Lung (tissue), 12 donors: ENCODE measurements around the gene DAB1. TPM values are rescaled to one million over a fixed set of nuclear protein-coding genes. Genes with fewer than 3 reads are reported as not detected.
A peak's percentile ranks its signal among the peaks of the same experiment; 100 is the strongest.

Experiments
- ATAC-seq: fragments of 200-7000 bp; cut with Tn5 transposase; one replicate; pipeline ENCODE4 v1.9.1; 2020; ENCODE audit warnings: moderate number of reproducible peaks; ENCODE audit not compliant: insufficient read depth, low FRiP score
- DNase-seq, 3 donors: peaks; one replicate each; pipeline ENCODE4 v3.0.0-alpha.2; 2013 to 2017
- H3K27ac ChIP-seq, 2 donors: one replicate each; pipeline ENCODE4 v1.5.1; 2013; ENCODE audit warnings: mild to moderate bottlenecking in 2 of 2, moderate library complexity in 2 of 2, control low read depth in 1 of 2, inconsistent platforms in 1 of 2, low read depth in 1 of 2, low read length in 1 of 2
- H3K27me3 ChIP-seq, 3 donors: one replicate each; pipeline ENCODE4 v1.5.1; 2013; ENCODE audit warnings: low read length in 2 of 3; ENCODE audit not compliant: control insufficient read depth in 3 of 3, insufficient read depth in 3 of 3
- H3K36me3 ChIP-seq, 4 donors: one replicate each; pipeline ENCODE4 v1.5.1; 2013; ENCODE audit warnings: low read length in 4 of 4, mild to moderate bottlenecking in 1 of 4, moderate library complexity in 1 of 4; ENCODE audit not compliant: control insufficient read depth in 4 of 4, insufficient read depth in 4 of 4
- H3K4me1 ChIP-seq, 5 donors: one replicate each; pipeline ENCODE4 v1.5.1; 2013; ENCODE audit warnings: low read length in 5 of 5, mild to moderate bottlenecking in 2 of 5, moderate library complexity in 1 of 5; ENCODE audit not compliant: control insufficient read depth in 5 of 5, insufficient read depth in 5 of 5
- H3K4me3 ChIP-seq: one replicate; pipeline ENCODE4 v1.5.1; 2013; ENCODE audit warnings: mild to moderate bottlenecking, control low read depth, moderate library complexity
- H3K9ac ChIP-seq, 2 donors: one replicate each; pipeline ENCODE4 v1.5.1; 2013; ENCODE audit warnings: low read length in 2 of 2, control low read depth in 1 of 2; ENCODE audit not compliant: insufficient read depth in 1 of 2
- H3K9me3 ChIP-seq, 4 donors: one replicate each; pipeline ENCODE4 v1.5.1; 2013; ENCODE audit warnings: low read length in 3 of 4, mild to moderate bottlenecking in 1 of 4, moderate library complexity in 1 of 4; ENCODE audit not compliant: control insufficient read depth in 4 of 4, insufficient read depth in 3 of 4
- WGBS, 2 donors: extraction: QIAGEN DNeasy Blood & Tissue Kit; methylation state at CpG; one replicate each; pipeline ENCODE4 v1.1.7; 2013; 5-methylcytosine and 5-hydroxymethylcytosine counted together
- polyA plus RNA-seq, 2 donors: library from polyadenylated mRNA; stranded (reverse); fragments of 200-250 nt; gene quantifications; one replicate each; pipeline ENCODE4 v1.2.1, GENCODE V29; 2013
- total RNA-seq, 2 donors: library from RNA; depleted of rRNA in 1 of 2; stranded (reverse); fragments of >200 nt in 1 of 2; gene quantifications; one replicate each; pipeline ENCODE4 v1.2.1, GENCODE V29; 2014 to 2021
- TF ChIP-seq, protein P1 (sequence below): IDR thresholded peaks from 2 replicates; pipeline ENCODE4 v1.5.1; 2012; ENCODE audit warnings: mild to moderate bottlenecking; ENCODE audit errors: control extremely low read depth, extremely low read depth
- donor health status: control.
- donor health status: control.
- donor health status: Bipolar disorder and iron deficiency.
- donor health status: healthy.
- donor health status: DM: yes; HTN: yes; CAD: no.

The DAB1 gene
- total and polyA plus RNA-seq, 4 donors: 0.06 to 0.77 (median 0.10) TPM

DNA sequence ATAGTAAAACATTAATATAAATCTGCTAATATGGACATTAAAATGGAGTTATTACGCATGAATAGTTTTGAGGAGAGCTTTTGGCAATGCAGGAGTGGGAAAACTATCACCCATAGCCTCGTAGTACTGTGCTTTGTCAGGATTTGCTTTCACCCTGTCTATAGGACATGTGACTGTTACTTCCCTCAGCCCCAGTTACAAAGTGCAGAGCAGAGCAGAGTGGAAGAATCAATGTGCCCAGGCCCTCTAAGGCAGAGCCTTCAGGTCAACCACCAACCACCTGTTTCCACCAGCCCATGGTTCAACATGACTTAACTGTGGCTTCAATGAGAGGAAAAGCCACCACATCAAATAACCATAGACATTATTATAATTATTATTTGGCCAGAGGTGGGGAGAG lies 389.1 kb downstream of the DAB1 start:
- Histone ChIP-seq H3K9ac (no peak overlapping the region), H3K27me3 (no peaks in the 10 kb centered on the region), H3K36me3 (no peaks in the 10 kb centered on the region), H3K4me3 (no peak overlapping the region), H3K9me3 (no peaks in the 10 kb centered on the region), H3K27ac (no peak overlapping the region), H3K4me1 (no peaks in the 10 kb centered on the region)
- TF ChIP-seq, protein P1, sequence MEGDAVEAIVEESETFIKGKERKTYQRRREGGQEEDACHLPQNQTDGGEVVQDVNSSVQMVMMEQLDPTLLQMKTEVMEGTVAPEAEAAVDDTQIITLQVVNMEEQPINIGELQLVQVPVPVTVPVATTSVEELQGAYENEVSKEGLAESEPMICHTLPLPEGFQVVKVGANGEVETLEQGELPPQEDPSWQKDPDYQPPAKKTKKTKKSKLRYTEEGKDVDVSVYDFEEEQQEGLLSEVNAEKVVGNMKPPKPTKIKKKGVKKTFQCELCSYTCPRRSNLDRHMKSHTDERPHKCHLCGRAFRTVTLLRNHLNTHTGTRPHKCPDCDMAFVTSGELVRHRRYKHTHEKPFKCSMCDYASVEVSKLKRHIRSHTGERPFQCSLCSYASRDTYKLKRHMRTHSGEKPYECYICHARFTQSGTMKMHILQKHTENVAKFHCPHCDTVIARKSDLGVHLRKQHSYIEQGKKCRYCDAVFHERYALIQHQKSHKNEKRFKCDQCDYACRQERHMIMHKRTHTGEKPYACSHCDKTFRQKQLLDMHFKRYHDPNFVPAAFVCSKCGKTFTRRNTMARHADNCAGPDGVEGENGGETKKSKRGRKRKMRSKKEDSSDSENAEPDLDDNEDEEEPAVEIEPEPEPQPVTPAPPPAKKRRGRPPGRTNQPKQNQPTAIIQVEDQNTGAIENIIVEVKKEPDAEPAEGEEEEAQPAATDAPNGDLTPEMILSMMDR: no peak
- WGBS, 2 donors: 86 to 88% methylated on average over 2 of the region's 2 CpGs
- ATAC-seq (no peak), DNase-seq (no peak)

DNA sequence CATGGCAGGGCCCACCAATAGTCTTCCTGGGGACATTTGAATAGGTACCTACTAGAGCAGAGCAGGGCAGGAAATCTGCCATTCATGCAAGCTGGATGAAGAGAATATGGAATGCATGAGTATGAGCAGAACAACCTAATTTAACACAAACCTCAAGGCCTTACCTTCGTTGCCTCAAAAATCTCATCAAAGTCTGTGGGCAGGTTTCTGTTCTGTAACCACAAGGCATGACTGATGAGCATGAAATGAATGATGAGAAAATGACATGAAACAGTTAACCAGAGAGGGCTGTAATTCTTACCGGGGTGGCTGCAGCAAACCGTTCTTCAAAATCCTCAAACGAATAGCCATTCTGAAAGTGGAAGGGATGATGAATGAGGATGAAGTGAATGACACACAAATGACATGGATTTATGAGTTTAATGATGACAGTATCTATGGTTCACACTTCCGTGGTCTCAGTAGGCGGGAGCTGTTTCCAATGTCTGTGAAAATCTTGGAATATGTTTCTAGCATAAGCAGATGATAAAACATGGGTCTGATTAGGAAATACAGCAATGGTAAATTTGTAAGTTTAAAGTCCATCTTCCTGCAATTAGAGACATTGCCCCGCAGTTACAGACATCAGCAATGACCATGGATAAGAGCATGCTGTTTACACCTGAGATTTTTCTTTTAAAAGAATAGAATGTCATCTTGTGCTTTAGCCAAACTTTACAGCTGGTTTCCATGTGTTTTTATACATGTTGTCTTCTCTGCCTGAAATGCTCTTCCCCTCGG lies 390.4 kb downstream of the DAB1 start:
- Histone ChIP-seq H3K9ac (no peak overlapping the region), H3K4me3 (no peak overlapping the region), H3K9me3 (peaks cover 0 to 7% (median 0%) of the 10 kb centered on the region in 4 donors), H3K36me3 (no peaks in the 10 kb centered on the region), H3K27ac (no peak overlapping the region), H3K27me3 (no peaks in the 10 kb centered on the region), H3K4me1 (no peaks in the 10 kb centered on the region)
- WGBS, 2 donors: 80 to 81% methylated on average over 8 of the region's 8 CpGs
- no peak for DNase-seq
- ATAC-seq: no peak
- TF ChIP-seq, protein P1: no peak

DNA sequence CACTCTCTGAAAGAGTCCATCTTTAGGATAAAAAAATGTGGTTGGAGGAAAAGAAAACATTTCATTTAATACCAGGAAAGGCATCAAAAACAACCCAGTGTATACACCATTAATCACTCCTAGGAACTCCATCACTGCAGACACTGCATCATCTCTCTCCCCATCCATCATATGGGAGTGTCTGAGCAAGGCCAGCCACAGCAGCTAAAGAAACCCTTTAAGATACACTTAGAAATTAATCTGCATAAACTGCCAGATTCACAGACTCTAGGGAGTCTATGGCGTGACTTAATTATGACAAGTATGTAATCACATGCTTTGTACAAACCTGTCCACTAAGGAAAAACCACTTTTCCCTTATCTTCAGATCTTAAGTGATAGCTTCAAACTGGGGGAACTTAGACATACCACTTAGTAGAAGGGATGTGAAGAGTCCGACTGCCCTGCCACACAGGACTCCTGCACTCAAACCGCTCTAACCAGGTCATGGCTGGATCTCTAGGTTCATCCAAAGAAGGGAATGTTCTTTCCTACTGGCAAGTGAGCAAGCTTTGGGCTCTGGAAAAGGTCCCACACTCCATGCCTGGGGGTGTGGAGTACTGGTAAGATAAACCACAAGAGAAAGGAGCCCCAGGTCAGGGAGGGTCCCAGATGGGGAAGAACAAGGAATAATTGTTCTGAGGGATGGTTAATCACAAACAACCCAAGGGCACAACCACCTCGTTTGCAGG lies 397.1 kb downstream of the DAB1 start:
- WGBS, 2 donors: 56 to 79% methylated on average over 4 of the region's 4 CpGs
- H3K9ac ChIP-seq: no peak overlapping the region
- H3K36me3 ChIP-seq: no peaks in the 10 kb centered on the region
- no peak for ATAC-seq
- DNase-seq: peak in 2 of 3 donors; percentile 10 to 12
- no peak overlapping the region for H3K27ac ChIP-seq
- TF ChIP-seq, protein P1: no peak
- H3K4me1 ChIP-seq: no peaks in the 10 kb centered on the region
- H3K4me3 ChIP-seq: no peak overlapping the region
- no peaks in the 10 kb centered on the region for H3K27me3 ChIP-seq
- H3K9me3 ChIP-seq: peaks cover 0 to 7% (median 0%) of the 10 kb centered on the region in 4 donors
